IMR-90 (cell line): ENCODE data around the gene PROX2. TPM values are rescaled to one million over a fixed set of nuclear protein-coding genes. Genes with fewer than 3 reads are reported as not detected.

Experiments
- ATAC-seq: fragments of 200-7000 bp; cut with Tn5 transposase; 2 replicates; pipeline ENCODE4 v1.9.1; 2020; ENCODE audit warnings: low read depth, mild to moderate bottlenecking, moderate library complexity
- BruUV-seq: library from RNA; stranded (reverse); fragments of 400-500 nt; replicated peaks from 2 replicates; lab custom pipeline; 2021; lab: Mats Ljungman, UMichigan
- CTCF ChIA-PET: fragments of 300-600 bp; formaldehyde crosslinking; extraction: SDS; loops from one replicate; lab custom pipeline; 2021; ENCODE audit warnings: antibody characterized with exemption; lab: Yijun Ruan, JAX
- POLR2A ChIA-PET: fragments of 300-600 bp; sonication (Branson Sonifier 250); formaldehyde crosslinking; loops from one replicate; lab custom pipeline; 2022; ENCODE audit warnings: antibody characterized with exemption; ENCODE audit not compliant: unreplicated experiment; lab: Charles Lee
- DNase-seq: peaks from one replicate; pipeline ENCODE4 v3.0.0; 2013
- H2AFZ ChIP-seq: replicated peaks from 2 replicates; pipeline ENCODE3; 2013; ENCODE audit warnings: low read length, mild to moderate bottlenecking; ENCODE audit not compliant: poor library complexity
- H2AK5ac ChIP-seq: 2 replicates; pipeline ENCODE4 v1.6.1; 2013; ENCODE audit warnings: low read depth, low read length, inconsistent platforms
- H2AK9ac ChIP-seq: replicated peaks from 2 replicates; pipeline ENCODE3; 2013; ENCODE audit warnings: mild to moderate bottlenecking, low read depth, low read length, moderate library complexity; ENCODE audit not compliant: poor library complexity
- H2BK120ac ChIP-seq: 2 replicates; pipeline ENCODE4 v1.6.1; 2013; ENCODE audit warnings: low read depth, low read length, inconsistent platforms
- H2BK15ac ChIP-seq: 3 replicates; pipeline ENCODE4 v1.6.1; 2013; ENCODE audit warnings: low read depth, low read length, inconsistent platforms
- H2BK20ac ChIP-seq: 2 replicates; pipeline ENCODE4 v1.6.1; 2013; ENCODE audit warnings: low read depth, mild to moderate bottlenecking, inconsistent platforms, low read length, moderate library complexity
- H2BK5ac ChIP-seq: 2 replicates; pipeline ENCODE4 v1.6.1; 2013; ENCODE audit warnings: mild to moderate bottlenecking, low read depth, low read length, inconsistent platforms; ENCODE audit not compliant: poor library complexity, severe bottlenecking
- H3K14ac ChIP-seq: replicated peaks from 2 replicates; pipeline ENCODE4 v1.6.1; 2013; ENCODE audit warnings: low read depth, low read length, inconsistent platforms
- H3K18ac ChIP-seq: 2 replicates; pipeline ENCODE4 v1.6.1; 2013; ENCODE audit warnings: low read depth, low read length, control low read depth
- H3K23ac ChIP-seq: 2 replicates; pipeline ENCODE4 v1.6.1; 2013; ENCODE audit warnings: low read depth, low read length, inconsistent platforms
- H3K27ac ChIP-seq: 2 replicates; pipeline ENCODE4 v1.5.1; 2013; ENCODE audit warnings: mild to moderate bottlenecking, control low read depth, low read length; ENCODE audit not compliant: insufficient read depth
- H3K27me3 ChIP-seq: 2 replicates; pipeline ENCODE4 v1.6.1; 2013; ENCODE audit warnings: low read length; ENCODE audit not compliant: control insufficient read depth, insufficient read depth
- H3K36me3 ChIP-seq: 2 replicates; pipeline ENCODE4 v1.6.1; 2013; ENCODE audit warnings: low read length, mixed read lengths; ENCODE audit not compliant: control insufficient read depth, insufficient read depth
- H3K4ac ChIP-seq: 2 replicates; pipeline ENCODE4 v1.6.1; 2013; ENCODE audit warnings: low read depth, low read length, inconsistent platforms
- H3K4me1 ChIP-seq: 2 replicates; pipeline ENCODE4 v1.6.1; 2013; ENCODE audit warnings: low read length, mixed read lengths; ENCODE audit not compliant: control insufficient read depth, insufficient read depth
- H3K4me2 ChIP-seq: 2 replicates; pipeline ENCODE4 v1.6.1; 2013; ENCODE audit warnings: low read depth, mild to moderate bottlenecking, control low read depth, low read length, moderate library complexity
- H3K4me3 ChIP-seq: 2 replicates; pipeline ENCODE4 v1.5.1; 2013; ENCODE audit warnings: low read depth, mild to moderate bottlenecking, control low read depth, low read length, moderate library complexity; ENCODE audit not compliant: insufficient read depth
- H3K56ac ChIP-seq: 2 replicates; pipeline ENCODE4 v1.6.1; 2013; ENCODE audit warnings: low read length, inconsistent platforms; ENCODE audit not compliant: insufficient read depth; ENCODE audit errors: extremely low read depth
- H3K79me1 ChIP-seq, 2 experiments: 2 replicates each; pipeline ENCODE4 v1.6.1; 2013; ENCODE audit warnings: low read length in 2 of 2, inconsistent platforms in 1 of 2, low read depth in 1 of 2
- H3K9ac ChIP-seq: 2 replicates; pipeline ENCODE4 v1.6.1; 2013; ENCODE audit warnings: low read depth, low read length, control low read depth
- H3K9me1 ChIP-seq: 2 replicates; pipeline ENCODE4 v1.6.1; 2013; ENCODE audit warnings: low read length, inconsistent platforms; ENCODE audit not compliant: insufficient read depth
- H3K9me3 ChIP-seq: 2 replicates; pipeline ENCODE4 v1.6.1; 2013; ENCODE audit warnings: low read length; ENCODE audit not compliant: control insufficient read depth, insufficient read depth
- H4K20me1 ChIP-seq: 2 replicates; pipeline ENCODE4 v1.6.1; 2013; ENCODE audit warnings: low read length, inconsistent platforms; ENCODE audit not compliant: insufficient read depth
- H4K5ac ChIP-seq: 2 replicates; pipeline ENCODE4 v1.6.1; 2013; ENCODE audit warnings: mild to moderate bottlenecking, low read depth, low read length, control low read depth
- H4K8ac ChIP-seq, 2 experiments: 2 replicates each; pipeline ENCODE4 v1.6.1; 2013; ENCODE audit warnings: low read depth in 2 of 2, low read length in 2 of 2, control low read depth in 1 of 2, inconsistent platforms in 1 of 2
- H4K91ac ChIP-seq: 2 replicates; pipeline ENCODE4 v1.6.1; 2013; ENCODE audit warnings: low read depth, low read length, inconsistent platforms; ENCODE audit not compliant: insufficient read depth
- BHLHE40 ChIP-seq: fragments of 150-350 bp; IDR thresholded peaks from 2 replicates; pipeline ENCODE4 v1.6.1; 2016; ENCODE audit warnings: mild to moderate bottlenecking, low read depth, low read length
- CEBPB ChIP-seq: IDR thresholded peaks from 2 replicates; pipeline ENCODE4 v1.6.1; 2012; ENCODE audit warnings: low read depth, low read length, improper control_type of control experiment
- CHD1 ChIP-seq: IDR thresholded peaks from 2 replicates; pipeline ENCODE4 v1.6.1; 2012; ENCODE audit warnings: low read depth, low read length, improper control_type of control experiment
- CTCF ChIP-seq: conservative IDR thresholded peaks from 2 replicates; pipeline ENCODE4 v1.5.1; 2012; ENCODE audit warnings: mild to moderate bottlenecking, low read depth, low read length, improper control_type of control experiment
- ELK1 ChIP-seq: fragments of 150-350 bp; IDR thresholded peaks from 2 replicates; pipeline ENCODE4 v1.6.1; 2016; ENCODE audit warnings: low read depth, mild to moderate bottlenecking, low read length, moderate library complexity, borderline replicate concordance
- FOS ChIP-seq: fragments of 150-350 bp; IDR thresholded peaks from 2 replicates; pipeline ENCODE4 v1.6.1; 2016; ENCODE audit warnings: low read depth, low read length
- MAZ ChIP-seq: IDR thresholded peaks from 2 replicates; pipeline ENCODE4 v1.6.1; 2012; ENCODE audit warnings: low read depth, mild to moderate bottlenecking, low read length, improper control_type of control experiment, moderate library complexity, borderline replicate concordance
- MXI1 ChIP-seq: IDR thresholded peaks from 2 replicates; pipeline ENCODE4 v1.6.1; 2012; ENCODE audit warnings: low read depth, mild to moderate bottlenecking, low read length, moderate library complexity, borderline replicate concordance
- NFE2L2 ChIP-seq: fragments of 150-350 bp; IDR thresholded peaks from 2 replicates; pipeline ENCODE4 v1.6.1; 2016; ENCODE audit warnings: low read depth, mild to moderate bottlenecking, low read length
- POLR2A ChIP-seq: IDR thresholded peaks from 2 replicates; pipeline ENCODE4 v1.6.1; 2012; ENCODE audit warnings: mild to moderate bottlenecking, low read depth, low read length
- RAD21 ChIP-seq: IDR thresholded peaks from 2 replicates; pipeline ENCODE4 v1.6.1; 2012; ENCODE audit warnings: low read length, improper control_type of control experiment
- RFX5 ChIP-seq: IDR thresholded peaks from 2 replicates; pipeline ENCODE4 v1.8.0; 2012; ENCODE audit warnings: low read depth, mild to moderate bottlenecking, low read length, moderate library complexity
- SMC3 ChIP-seq: fragments of 150-350 bp; IDR thresholded peaks from 2 replicates; pipeline ENCODE4 v1.6.1; 2016; ENCODE audit warnings: low read depth, mild to moderate bottlenecking, antibody characterized with exemption, low read length, moderate library complexity
- USF2 ChIP-seq: fragments of 150-350 bp; IDR thresholded peaks from 2 replicates; pipeline ENCODE4 v1.6.1; 2017; ENCODE audit warnings: mild to moderate bottlenecking, antibody characterized with exemption, low read length, low read depth
- WGBS, 2 experiments: methylation state at CpG; one replicate each; pipeline versions ENCODE4 v1.1.5 to v1.1.7; 2013; ENCODE audit warnings: missing lambda C conversion rate in 2 of 2; ENCODE audit not compliant: insufficient read length in 1 of 2; ENCODE audit errors: extremely low coverage in 2 of 2; 5-methylcytosine and 5-hydroxymethylcytosine counted together
- dilution Hi-C: fragments of 300-500 bp; cut with HindIII; formaldehyde crosslinking; loops from one replicate; pipeline ENCODE4 v1.14.3; 2018; ENCODE audit warnings: low sequenced_read_pairs; ENCODE audit not compliant: unreplicated experiment
- in situ Hi-C: fragments of 300-500 bp; cut with MboI; formaldehyde crosslinking; loops from 3 replicates; pipeline ENCODE4 v1.14.3; 2019; ENCODE audit warnings: low sequenced_read_pairs, inconsistent platforms, mixed read lengths
- intact Hi-C: fragments of 100-400 bp; cut with micrococcal nuclease; formaldehyde crosslinking; loops from 2 replicates; pipeline ENCODE4 v1.10.0; 2022
- polyA plus RNA-seq, 3 experiments: library from polyadenylated mRNA; depleted of rRNA; stranded (reverse); fragments of >200 nt; gene quantifications; 2 replicates each; pipeline ENCODE4 v1.2.3, GENCODE V29; 2012; ENCODE audit warnings: low replicate concordance in 1 of 3
- total RNA-seq: library from RNA; depleted of rRNA; stranded (reverse); fragments of >200 nt; gene quantifications from 2 replicates; pipeline ENCODE4 v1.2.3, GENCODE V29; 2012

PROX2 gene
- total and polyA plus RNA-seq, 2 of the 4 experiments (the other 2 are of a cell fraction): not detected

- no peak overlapping the region for H2BK15ac ChIP-seq
- dilution Hi-C loops: no loop called here
- no peak overlapping the region for H3K18ac ChIP-seq
- H3K4me2 ChIP-seq: no peak overlapping the region
- no peak overlapping the region for H2AFZ ChIP-seq
- H3K79me1 ChIP-seq: no peaks in the 10 kb centered on the region
- ChIA-PET POLR2A (no interaction called here), CTCF (no interaction called here)
- no peak overlapping the region for H3K56ac ChIP-seq
- H4K20me1 ChIP-seq: no peaks in the 10 kb centered on the region
- DNase-seq (no peak), ATAC-seq (no peak)
- H3K27ac ChIP-seq: no peak overlapping the region
- no peak overlapping the region for H2AK9ac ChIP-seq
- no peak overlapping the region for H3K23ac ChIP-seq
- intact Hi-C loops: no loop called here
- no peak overlapping the region for H2AK5ac ChIP-seq
- in situ Hi-C loops: loop anchor here (10.0 kb wide), 1 partner anchor 389 kb away; no protein-coding TSS in a partner anchor
- H2BK20ac ChIP-seq: no peak overlapping the region
- no peak overlapping the region for H3K9ac ChIP-seq
- no peak overlapping the region for H4K8ac ChIP-seq
- no peak overlapping the region for H2BK120ac ChIP-seq
- WGBS, 2 experiments: no CpG with 5 or more reads among the region's 7 CpGs
- 0 out of 2 replicates have a peak, but pooled peaks cover 2% of the 10 kb centered on the region for H3K9me1 ChIP-seq
- no peak overlapping the region for H4K5ac ChIP-seq
- H3K9me3 ChIP-seq: no peaks in the 10 kb centered on the region
- no peak for TF ChIP-seq RAD21
- no peak for TF ChIP-seq MXI1
- TF ChIP-seq SMC3: no peak
- no peak for TF ChIP-seq RFX5
- TF ChIP-seq ELK1: no peak
- no peak for TF ChIP-seq MAZ
- TF ChIP-seq CEBPB: no peak
- no peak for TF ChIP-seq CHD1
- TF ChIP-seq USF2: no peak
- no peak for TF ChIP-seq BHLHE40
- TF ChIP-seq NFE2L2: no peak
- TF ChIP-seq POLR2A: no peak
- no peak for TF ChIP-seq FOS
- TF ChIP-seq CTCF: no peak
- H4K91ac ChIP-seq: no peak overlapping the region
- no peak overlapping the region for H3K4ac ChIP-seq
- H3K4me1 ChIP-seq: peaks cover 4% of the 10 kb centered on the region; the same call in 1 of the 2 replicates
- H3K14ac ChIP-seq: no peak overlapping the region
- no TSS peak for BruUV-seq
- H3K27me3 ChIP-seq: no peaks in the 10 kb centered on the region
- no peak overlapping the region for H2BK5ac ChIP-seq
- no peaks in the 10 kb centered on the region for H3K36me3 ChIP-seq
- H3K4me3 ChIP-seq: no peak overlapping the region
Observed at GRCh38 chr14:74915826-74916225, 39.9 kb upstream of the PROX2 start.
